ENCODE data around the gene SPTBN1. TPM values are rescaled to one million over a fixed set of nuclear protein-coding genes. Genes with fewer than 3 reads are reported as not detected.

SPTBN1 gene
- total RNA-seq, 1 experiment from 2014 or later, result 110 TPM

DNA sequence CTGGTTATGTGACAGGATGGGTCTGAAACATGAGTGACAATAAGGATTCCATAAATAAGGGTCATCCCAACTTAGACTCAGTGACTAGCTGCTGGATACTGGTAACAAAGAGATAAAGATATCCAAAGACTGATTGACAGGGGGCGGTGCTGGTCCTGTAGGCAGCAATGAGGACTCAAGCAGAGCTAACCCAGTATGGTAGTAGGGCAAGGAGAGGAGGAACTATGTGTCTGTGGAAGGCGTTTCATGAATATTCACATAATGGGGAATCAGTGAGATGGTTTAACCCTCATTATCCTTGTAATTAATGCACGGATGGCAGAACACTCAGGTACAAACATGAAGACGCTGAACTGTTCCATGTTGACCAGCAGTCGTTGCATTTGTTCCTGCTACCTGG, 164.8 kb downstream of the SPTBN1 start:
- no peak for DNase-seq (ENCODE audit: low read depth)
- in situ Hi-C loops (cut with HindIII; ENCODE audit: low pct_unique_long_range_greater_than_20kb, low sequenced_read_pairs), result no loop called here

DNA sequence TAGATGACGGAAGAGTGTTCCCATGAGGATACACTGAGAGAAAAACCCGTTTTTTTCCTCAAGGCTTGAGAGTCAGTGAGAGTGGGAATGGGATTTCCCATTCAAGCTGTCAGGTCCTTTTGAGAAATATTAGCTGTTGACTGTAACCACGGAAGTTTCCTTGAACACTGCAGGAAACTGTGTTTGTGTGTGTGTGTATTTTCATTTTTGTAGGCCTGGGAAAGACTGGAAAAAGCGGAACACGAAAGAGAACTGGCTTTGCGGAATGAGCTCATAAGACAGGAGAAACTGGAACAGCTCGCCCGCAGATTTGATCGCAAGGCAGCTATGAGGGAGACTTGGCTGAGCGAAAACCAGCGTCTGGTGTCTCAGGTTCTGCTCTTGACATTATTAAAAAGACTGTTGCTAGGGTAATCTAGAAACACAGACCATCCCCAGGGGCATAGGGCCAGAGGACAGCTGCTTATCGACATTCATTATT, 168.5 kb downstream of the SPTBN1 start:
- in situ Hi-C loops (cut with HindIII; ENCODE audit: low pct_unique_long_range_greater_than_20kb, low sequenced_read_pairs), result no loop called here
- no peak for DNase-seq (ENCODE audit: low read depth)

DNA sequence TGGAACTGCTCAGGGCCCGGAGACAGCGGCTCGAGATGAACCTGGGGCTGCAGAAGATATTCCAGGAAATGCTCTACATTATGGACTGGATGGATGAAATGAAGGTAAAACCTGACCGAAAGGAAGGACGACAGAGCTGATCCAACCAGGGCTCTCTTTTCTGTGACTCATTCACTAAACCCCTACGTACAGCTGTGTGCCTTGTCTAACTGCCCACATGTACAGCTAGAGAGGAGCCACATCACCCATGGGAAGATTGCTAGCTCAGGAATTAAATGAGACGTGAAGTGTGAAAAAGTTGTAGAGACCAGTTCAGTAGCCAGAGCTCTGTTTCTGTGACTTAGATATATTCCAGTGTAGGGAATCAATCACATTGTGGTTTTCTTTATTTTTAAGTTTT, 170.0 kb downstream of the SPTBN1 start:
- DNase-seq (ENCODE audit: low read depth), result no peak
- in situ Hi-C loops (cut with HindIII; ENCODE audit: low pct_unique_long_range_greater_than_20kb, low sequenced_read_pairs), result no loop called here

DNA sequence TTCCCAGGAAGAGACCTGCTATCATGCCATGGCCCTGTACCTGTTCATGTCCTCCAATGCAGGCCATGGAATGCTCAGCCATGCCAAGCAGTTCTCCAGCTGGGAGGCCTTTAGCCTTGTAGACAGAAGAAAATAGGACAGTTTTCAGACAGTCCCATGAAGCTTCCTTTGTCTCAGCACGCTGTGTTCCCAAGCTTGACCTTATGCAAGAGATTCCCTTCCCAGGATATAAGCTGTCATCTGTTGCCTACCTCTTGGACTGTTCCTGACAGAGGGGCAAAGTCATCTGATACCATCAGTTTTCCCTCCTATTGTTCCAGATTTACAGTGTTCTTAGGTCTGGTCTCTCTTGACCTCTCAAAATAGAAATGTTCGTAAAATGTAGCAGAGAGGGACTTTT, 170.8 kb downstream of the SPTBN1 start:
- no peak for DNase-seq (ENCODE audit: low read depth)
- in situ Hi-C loops (cut with HindIII; ENCODE audit: low pct_unique_long_range_greater_than_20kb, low sequenced_read_pairs), result no loop called here

DNA sequence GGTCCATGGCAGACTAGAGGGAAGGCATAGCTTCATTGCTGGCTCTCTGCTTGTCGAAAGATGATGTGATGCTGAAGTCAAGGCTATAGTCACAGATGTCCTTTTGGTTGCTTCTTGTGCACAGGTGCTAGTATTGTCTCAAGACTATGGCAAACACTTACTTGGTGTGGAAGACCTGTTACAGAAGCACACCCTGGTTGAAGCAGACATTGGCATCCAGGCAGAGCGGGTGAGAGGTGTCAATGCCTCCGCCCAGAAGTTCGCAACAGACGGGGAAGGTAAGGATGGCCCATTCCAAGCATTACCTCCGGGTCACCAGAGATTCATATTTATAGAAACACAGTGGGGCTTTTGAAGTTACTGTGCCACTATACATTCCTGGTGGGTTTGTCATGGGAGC, 171.8 kb downstream of the SPTBN1 start:
- DNase-seq (ENCODE audit: low read depth), result no peak
- in situ Hi-C loops (cut with HindIII; ENCODE audit: low pct_unique_long_range_greater_than_20kb, low sequenced_read_pairs), result no loop called here

DNA sequence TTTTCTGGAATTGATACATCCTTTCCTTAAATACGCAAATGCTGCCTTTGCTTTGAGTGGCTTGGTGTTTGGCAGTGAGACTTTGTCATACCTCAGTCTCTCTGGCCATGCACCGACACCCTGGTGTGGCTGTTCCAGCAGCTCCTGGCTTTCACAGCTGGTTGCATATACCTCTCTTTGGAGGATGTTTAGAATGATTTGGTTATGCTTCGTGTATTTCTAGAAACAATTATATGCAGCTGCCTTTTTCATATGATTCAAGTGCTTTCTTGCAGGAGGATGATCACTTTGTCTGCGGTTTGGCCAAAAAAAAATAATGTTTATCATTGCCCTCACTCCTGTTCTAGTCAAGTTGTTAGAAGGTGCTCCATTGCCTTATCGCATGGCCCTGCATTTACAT, 172.3 kb downstream of the SPTBN1 start:
- in situ Hi-C loops (cut with HindIII; ENCODE audit: low pct_unique_long_range_greater_than_20kb, low sequenced_read_pairs), result no loop called here

DNA sequence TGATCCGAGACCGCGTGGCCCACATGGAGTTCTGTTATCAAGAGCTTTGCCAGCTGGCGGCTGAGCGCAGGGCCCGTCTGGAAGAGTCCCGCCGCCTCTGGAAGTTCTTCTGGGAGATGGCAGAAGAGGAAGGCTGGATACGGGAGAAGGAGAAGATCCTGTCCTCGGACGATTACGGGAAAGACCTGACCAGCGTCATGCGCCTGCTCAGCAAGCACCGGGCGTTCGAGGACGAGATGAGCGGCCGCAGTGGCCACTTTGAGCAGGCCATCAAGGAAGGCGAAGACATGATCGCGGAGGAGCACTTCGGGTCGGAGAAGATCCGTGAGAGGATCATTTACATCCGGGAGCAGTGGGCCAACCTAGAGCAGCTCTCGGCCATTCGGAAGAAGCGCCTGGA, 172.8 kb downstream of the SPTBN1 start:
- DNase-seq (ENCODE audit: low read depth), result no peak
- in situ Hi-C loops (cut with HindIII; ENCODE audit: low pct_unique_long_range_greater_than_20kb, low sequenced_read_pairs), result no loop called here

More for the DNA sequence above, 172.3 kb downstream of the SPTBN1 start:
- DNase-seq (ENCODE audit: low read depth), result peak; percentile 61

DNA sequence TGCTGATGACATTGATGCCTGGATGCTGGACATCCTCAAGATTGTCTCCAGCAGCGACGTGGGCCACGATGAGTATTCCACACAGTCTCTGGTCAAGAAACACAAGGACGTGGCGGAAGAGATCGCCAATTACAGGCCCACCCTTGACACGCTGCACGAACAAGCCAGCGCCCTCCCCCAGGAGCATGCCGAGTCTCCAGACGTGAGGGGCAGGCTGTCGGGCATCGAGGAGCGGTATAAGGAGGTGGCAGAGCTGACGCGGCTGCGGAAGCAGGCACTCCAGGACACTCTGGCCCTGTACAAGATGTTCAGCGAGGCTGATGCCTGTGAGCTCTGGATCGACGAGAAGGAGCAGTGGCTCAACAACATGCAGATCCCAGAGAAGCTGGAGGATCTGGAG, 173.3 kb downstream of the SPTBN1 start:
- in situ Hi-C loops (cut with HindIII; ENCODE audit: low pct_unique_long_range_greater_than_20kb, low sequenced_read_pairs), result no loop called here
- no peak for DNase-seq (ENCODE audit: low read depth)

DNA sequence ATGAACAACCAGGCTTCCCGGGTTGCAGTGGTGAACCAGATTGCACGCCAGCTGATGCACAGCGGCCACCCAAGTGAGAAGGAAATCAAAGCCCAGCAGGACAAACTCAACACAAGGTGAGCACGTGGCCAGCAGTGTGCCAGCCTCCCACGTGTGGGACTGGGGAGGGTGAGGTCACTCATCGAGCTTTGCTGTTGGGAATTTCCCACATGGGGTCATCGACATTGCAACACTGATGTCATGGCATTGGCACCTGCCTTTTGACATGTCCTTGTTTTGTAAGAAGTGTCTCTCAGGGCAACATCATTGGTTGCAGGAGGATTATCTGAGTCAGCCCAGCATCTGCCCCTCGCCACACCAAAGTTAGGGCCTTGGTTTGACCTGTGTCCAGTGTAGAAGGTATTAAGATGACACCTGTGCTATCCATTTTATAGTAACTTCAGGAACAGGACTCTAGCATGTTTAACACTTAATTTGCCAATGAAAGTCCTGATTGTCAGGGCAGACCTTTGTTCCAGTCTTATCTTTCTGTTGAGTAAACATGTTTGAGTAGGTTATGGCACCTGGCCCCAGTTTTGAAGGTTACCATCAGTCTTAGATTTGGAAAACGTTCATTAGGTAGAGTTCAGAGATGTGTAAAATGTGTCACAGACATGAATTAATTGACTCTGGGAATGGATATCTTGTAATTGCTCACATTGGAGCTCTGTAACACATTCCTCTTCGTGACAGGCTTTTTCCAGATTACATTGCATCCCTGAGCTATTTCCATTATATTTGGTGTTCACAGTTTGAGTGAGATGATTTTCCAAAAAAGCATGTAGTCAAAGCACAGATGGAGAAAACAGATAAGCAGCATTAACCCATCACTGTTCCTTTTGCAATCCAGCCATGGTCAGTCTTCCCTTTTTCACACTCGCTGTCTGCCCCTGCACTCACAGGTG, 174.1 kb downstream of the SPTBN1 start:
- in situ Hi-C loops (cut with HindIII; ENCODE audit: low pct_unique_long_range_greater_than_20kb, low sequenced_read_pairs), result no loop called here
- DNase-seq (ENCODE audit: low read depth), result peak; percentile 98

DNA sequence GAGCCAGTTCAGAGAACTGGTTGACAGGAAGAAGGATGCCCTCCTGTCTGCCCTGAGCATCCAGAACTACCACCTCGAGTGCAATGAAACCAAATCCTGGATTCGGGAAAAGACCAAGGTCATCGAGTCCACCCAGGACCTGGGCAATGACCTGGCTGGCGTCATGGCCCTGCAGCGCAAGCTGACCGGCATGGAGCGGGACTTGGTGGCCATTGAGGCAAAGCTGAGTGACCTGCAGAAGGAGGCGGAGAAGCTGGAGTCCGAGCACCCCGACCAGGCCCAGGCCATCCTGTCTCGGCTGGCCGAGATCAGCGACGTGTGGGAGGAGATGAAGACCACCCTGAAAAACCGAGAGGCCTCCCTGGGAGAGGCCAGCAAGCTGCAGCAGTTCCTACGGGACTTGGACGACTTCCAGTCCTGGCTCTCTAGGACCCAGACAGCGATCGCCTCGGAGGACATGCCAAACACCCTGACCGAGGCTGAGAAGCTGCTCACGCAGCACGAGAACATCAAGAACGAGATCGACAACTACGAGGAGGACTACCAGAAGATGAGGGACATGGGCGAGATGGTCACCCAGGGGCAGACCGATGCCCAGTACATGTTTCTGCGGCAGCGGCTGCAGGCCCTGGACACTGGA, 174.9 kb downstream of the SPTBN1 start:
- no peak for DNase-seq (ENCODE audit: low read depth)
- in situ Hi-C loops (cut with HindIII; ENCODE audit: low pct_unique_long_range_greater_than_20kb, low sequenced_read_pairs), result no loop called here

DNA sequence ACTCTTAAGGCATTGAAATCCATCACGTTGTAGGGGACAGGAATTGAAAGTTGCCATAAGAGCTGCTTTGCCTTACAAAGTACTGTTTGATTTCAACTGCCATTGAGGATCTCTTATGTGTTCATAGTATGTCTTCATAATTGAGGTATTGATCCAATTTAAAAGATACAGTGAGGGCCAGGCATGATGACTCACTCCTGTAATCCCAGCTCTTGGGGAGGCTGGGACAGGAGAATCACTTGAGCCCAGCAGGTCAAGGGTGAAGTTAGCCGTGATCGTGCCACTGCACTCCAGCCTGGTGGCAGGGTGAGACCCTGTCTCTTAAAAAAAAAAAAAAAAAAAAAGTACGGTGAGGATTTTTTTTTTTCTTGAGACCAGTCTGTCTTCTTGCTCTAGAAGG, 175.6 kb downstream of the SPTBN1 start:
- in situ Hi-C loops (cut with HindIII; ENCODE audit: low pct_unique_long_range_greater_than_20kb, low sequenced_read_pairs), result no loop called here
- DNase-seq (ENCODE audit: low read depth), result no peak

DNA sequence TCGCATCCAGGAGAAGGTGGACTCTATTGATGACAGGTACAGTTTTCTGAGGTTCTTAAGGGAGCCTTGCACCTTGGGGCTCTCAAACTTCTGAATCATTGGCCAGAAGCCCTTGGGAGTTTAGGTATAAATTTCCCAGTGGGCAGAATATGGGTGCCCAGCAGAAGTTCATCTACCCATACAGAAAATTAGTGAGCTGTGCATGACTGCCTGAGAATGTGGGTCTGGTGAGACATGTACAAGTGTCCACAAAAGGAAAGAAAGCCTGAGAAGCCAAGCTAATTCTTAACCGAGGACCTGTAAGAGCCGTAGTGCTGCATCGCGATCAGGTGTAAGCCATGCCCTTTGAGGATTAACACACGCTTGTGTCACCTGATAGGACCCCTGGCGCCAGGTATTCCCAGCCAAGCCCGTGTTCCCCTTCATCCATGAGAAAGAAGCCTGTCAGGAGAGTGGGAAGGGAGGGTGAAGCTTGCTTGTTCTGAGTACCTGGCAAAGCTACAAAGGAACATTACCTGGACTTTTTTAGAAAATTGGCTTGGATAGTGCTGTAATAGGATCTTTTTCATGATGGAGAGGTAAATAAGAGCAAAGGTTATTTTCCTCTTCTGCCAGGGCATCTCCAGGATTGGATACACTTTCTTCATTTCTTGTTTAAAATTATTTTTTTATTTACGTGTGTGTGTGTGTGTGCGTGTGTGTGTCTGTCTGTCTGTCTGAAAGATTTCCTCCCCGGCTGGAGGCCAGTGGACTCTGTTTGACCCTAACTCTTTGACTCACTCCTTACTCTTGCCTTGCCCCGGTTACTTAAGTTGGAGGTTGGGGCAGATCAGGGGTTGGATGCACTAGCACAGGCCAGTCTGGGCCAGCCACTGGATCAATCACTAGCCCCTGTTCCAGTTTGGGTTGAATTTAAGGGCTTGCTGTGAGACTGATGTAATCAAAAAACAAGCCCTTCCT, 176.9 kb downstream of the SPTBN1 start:
- in situ Hi-C loops (cut with HindIII; ENCODE audit: low pct_unique_long_range_greater_than_20kb, low sequenced_read_pairs), result no loop called here
- DNase-seq (ENCODE audit: low read depth), result peak; percentile 56

DNA sequence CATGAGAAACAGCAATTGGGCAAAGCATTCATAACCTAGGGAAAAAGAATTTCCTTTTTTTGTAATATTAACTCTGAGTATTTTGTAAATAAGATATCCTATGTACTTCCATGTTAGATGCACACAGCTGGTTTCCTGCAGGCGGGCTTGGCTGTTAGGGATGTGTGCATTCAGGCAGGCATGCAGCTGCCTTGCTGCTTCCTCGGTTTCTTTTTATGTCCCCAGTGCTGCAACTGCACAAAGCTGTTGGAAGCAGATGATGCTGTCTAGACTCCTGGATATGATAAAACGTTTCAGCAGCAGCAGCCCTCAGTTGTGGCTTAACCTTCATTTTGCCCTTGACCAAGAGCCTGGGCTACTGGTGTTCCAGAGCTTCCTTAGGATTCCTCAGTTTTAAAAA, 177.9 kb downstream of the SPTBN1 start:
- in situ Hi-C loops (cut with HindIII; ENCODE audit: low pct_unique_long_range_greater_than_20kb, low sequenced_read_pairs), result no loop called here
- DNase-seq (ENCODE audit: low read depth), result no peak

DNA sequence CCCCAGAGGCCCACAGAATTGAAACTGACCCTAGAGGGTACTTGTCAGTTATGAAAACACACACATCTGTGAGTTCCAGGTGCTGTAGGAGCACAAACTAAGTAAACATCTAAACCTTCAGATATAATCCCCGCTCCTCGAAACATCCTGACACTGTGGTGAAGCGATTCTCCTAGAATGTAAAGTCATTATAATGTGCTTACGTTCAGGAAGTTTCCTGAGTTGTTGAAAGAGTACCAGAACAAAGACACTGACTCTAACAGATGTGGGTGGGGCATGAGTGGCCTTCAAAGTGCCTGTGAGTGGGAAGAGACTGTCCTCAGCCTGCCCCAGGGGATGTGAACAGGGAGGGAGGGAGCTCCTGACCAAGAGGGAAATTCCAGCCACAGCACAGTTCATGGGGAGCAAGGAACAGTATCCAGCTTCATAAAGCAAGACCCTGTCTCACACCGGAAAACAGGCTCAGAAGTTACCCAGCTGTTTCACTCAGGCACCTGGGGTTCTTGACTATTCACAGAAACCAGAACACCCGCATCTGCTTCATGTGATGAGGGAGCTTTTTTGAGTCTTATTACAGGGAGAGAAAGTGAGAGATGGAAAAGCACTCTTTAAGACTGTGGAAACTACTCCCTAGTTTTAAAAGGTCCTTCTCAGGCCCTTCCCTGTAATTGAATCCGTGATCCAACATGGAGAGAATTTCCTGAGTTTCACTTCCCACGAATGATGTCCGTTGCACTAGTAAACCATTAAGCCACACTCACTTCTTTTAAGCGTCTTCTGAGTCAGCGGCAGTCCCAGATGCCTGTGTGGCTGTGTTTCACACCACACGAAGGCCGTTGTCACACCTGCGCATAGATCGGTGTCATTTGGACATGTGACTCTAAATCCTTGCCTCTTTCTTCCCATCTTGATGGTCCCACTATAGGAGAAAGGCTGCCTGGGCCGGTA, 178.7 kb downstream of the SPTBN1 start:
- DNase-seq (ENCODE audit: low read depth), result peak; percentile 84
- in situ Hi-C loops (cut with HindIII; ENCODE audit: low pct_unique_long_range_greater_than_20kb, low sequenced_read_pairs), result no loop called here

DNA sequence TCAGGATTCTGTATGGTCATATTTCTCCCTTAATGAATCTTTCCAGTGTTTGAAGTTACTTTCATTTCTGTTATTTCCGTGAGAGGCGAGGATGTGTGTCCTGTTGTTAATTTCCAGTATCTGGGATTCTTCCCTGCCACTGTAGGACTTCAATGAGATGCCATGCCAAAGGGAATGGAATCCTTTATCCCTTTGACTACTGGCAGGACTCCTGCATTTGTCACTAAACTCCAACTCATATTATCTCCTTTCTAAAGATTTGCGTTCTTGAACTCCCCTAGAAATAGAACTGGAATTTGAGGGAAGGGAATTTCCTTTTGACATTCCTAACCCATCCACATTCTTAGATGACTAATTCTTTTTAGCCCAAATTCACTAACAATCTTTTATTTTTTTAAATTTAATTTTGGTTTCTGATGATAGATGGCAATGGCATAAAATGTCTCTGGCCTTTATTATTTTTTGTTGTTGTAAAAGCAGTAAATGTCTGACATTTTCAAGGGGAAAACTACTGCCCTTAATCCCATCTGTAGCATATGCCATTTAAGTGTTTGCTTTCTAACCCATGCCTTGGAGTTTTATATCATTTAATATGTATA, 179.5 kb downstream of the SPTBN1 start:
- in situ Hi-C loops (cut with HindIII; ENCODE audit: low pct_unique_long_range_greater_than_20kb, low sequenced_read_pairs), result no loop called here
- DNase-seq (ENCODE audit: low read depth), result no peak

DNA sequence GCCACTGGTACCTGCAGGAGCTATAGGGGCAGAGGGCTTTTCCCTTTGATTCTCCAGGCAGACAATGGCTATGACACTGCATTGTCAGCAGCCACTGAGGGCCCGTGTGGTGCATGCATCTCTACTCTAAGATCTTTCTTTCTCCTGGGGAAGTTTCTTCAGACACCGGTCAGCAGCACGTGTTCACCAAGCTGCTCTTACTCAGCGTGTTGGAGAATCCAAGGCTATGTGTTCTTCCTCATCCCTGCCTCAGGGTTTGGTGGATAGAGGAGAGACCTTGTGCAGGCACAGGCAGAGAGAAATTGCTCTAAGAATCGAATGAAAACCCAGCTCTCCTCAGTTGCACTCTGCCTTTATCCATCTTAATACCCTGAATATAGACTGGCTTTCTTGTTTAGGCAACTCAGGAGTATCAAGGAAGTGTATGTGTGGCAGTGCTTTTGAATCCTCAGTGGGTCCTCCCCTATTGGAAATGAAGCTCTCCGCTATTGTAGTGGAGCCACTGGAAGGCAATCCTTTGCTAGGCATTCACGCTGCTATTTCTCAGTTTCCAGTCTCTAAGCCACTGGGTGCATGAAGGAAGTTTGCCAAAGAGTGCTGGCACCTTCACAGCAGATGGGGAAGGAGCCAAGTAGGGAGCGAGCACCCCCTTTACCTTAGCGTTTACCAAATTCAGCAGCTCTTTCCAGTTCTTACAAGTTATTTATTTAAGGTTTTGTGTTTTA, 180.4 kb downstream of the SPTBN1 start:
- DNase-seq (ENCODE audit: low read depth), result no peak
- in situ Hi-C loops (cut with HindIII; ENCODE audit: low pct_unique_long_range_greater_than_20kb, low sequenced_read_pairs), result no loop called here

DNA sequence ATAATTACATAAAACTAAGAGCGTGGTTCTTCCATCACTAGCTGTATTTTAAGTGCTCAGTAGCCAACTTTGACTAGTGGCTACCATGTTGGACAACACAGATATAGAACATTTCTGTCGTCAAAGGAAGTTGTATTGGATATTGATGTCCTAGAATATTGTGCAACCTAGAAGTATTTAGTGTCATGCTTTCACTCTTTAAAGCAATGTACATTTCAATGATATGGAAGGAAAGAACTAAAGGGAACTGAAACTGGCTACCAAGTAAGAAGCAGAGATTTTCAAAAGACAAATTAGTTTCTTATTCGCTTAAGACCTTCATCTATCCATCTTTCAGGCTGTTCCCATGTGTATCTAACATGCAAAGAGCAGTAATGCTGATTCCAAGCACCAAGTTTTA, 182.0 kb downstream of the SPTBN1 start:
- no peak for DNase-seq (ENCODE audit: low read depth)
- in situ Hi-C loops (cut with HindIII; ENCODE audit: low pct_unique_long_range_greater_than_20kb, low sequenced_read_pairs), result no loop called here
